ENCODE measurements around the gene PLEKHA7. TPM values are rescaled to one million over a fixed set of nuclear protein-coding genes. Genes with fewer than 3 reads are reported as not detected.
A peak's percentile ranks its signal among the peaks of the same experiment; 100 is the strongest.

The PLEKHA7 gene
- total RNA-seq, 1 experiment from 2014 or later = 0.29 TPM

GRCh38 chr11:16776711-16777612, 237.3 kb downstream of the PLEKHA7 start:
- DNase-seq (ENCODE audit: low read depth) = no peak

GRCh38 chr11:16775614-16776283, 238.5 kb downstream of the PLEKHA7 start:
- DNase-seq (ENCODE audit: low read depth) = no peak

GRCh38 chr11:16774936-16775613, 239.1 kb downstream of the PLEKHA7 start:
- no peak for DNase-seq (ENCODE audit: low read depth)

- no peak for DNase-seq (ENCODE audit: low read depth)
Observed at GRCh38 chr11:16773981-16774935, 240.0 kb downstream of the PLEKHA7 start.

GRCh38 chr11:16772141-16772512, 242.1 kb downstream of the PLEKHA7 start:
- no peak for DNase-seq (ENCODE audit: low read depth)

- no peak for DNase-seq (ENCODE audit: low read depth)
Observed at GRCh38 chr11:16771350-16772140, 242.7 kb downstream of the PLEKHA7 start.

GRCh38 chr11:16770016-16770415, 244.2 kb downstream of the PLEKHA7 start:
- DNase-seq (ENCODE audit: low read depth) = no peak

GRCh38 chr11:16769386-16769785, 244.8 kb downstream of the PLEKHA7 start:
- DNase-seq (ENCODE audit: low read depth) = no peak

GRCh38 chr11:16767957-16768356, 246.3 kb downstream of the PLEKHA7 start:
- DNase-seq (ENCODE audit: low read depth) = no peak

GRCh38 chr11:16767137-16767536, 247.1 kb downstream of the PLEKHA7 start:
- DNase-seq (ENCODE audit: low read depth) = no peak

- DNase-seq (ENCODE audit: low read depth) = no peak
Observed at GRCh38 chr11:16764888-16765287, 249.3 kb downstream of the PLEKHA7 start.

- DNase-seq (ENCODE audit: low read depth) = no peak
Observed at GRCh38 chr11:16763746-16764145, 250.5 kb downstream of the PLEKHA7 start.

- peak; percentile 6 for DNase-seq (ENCODE audit: low read depth)
Observed at GRCh38 chr11:16759857-16760508, 254.2 kb downstream of the PLEKHA7 start.

GRCh38 chr11:16758382-16759024, 255.7 kb downstream of the PLEKHA7 start:
- DNase-seq (ENCODE audit: low read depth) = no peak

GRCh38 chr11:16750417-16750816, 263.8 kb downstream of the PLEKHA7 start:
- peak; percentile 20 for DNase-seq (ENCODE audit: low read depth)

- DNase-seq (ENCODE audit: low read depth) = no peak
Observed at GRCh38 chr11:16749666-16750065, 264.5 kb downstream of the PLEKHA7 start.

- DNase-seq (ENCODE audit: low read depth) = no peak
Observed at GRCh38 chr11:16749092-16749491, 265.1 kb downstream of the PLEKHA7 start.

- DNase-seq (ENCODE audit: low read depth) = no peak
Observed at GRCh38 chr11:16745950-16746605, 268.1 kb downstream of the PLEKHA7 start.

Data from LHCN-M2 (cell line).